ENCODE measurements around the gene NT5M.

Gene NT5M

GRCh38 chr17:17303847-17304490 lies 796 bp downstream of the NT5M start:
- no peak for FAIRE-seq

- FAIRE-seq, result no peak
Observed at GRCh38 chr17:17304521-17304985, 1.4 kb downstream of the NT5M start.

DNA sequence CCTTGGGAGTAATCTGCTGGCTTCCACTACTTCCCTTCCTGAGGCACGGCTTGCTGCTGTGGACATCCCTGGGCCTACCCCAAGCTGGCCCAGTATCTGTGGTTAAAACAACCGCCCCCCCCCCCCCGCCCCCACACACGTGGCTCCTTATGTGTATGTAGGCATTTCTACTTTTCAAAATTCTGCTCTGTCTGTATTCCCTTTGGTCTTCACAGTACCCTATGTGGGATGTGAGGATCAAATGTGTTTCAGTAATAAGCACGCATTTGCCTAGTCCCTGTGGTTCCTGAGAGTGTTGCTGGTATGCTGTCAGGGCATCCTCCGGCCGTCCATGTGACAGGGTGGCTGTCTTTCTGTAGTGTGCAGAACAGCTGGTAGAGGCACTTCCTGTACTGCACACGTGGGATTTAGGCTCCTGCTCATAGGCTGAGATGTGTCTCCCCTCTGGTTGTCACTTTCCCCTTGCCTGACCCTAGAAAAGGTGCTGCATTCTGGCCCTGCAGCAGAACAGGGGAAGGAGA lies 2.2 kb downstream of the NT5M start:
- FAIRE-seq, result no peak

DNA sequence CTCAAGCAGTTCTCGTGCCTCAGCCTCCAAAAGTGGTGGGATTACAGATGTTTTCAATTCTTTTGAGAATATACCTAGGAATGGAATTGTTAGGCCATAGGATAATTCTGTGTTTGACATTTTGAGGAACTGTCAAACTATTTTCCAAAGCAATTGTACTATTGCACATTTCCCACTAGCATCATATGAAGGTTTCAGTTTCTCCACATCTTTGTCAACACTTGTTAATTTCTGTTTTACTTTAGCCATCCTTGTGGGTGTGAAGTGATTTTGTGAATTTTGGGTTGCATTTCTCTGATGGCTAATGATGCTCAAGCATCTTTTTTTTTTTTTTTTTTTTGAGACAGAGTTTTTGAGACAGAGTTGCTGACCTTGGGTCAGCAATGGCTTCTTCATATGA lies 6.2 kb downstream of the NT5M start:
- no peak for FAIRE-seq

- FAIRE-seq, result no peak
Observed at GRCh38 chr17:17313350-17313991, 10.3 kb downstream of the NT5M start.

- FAIRE-seq, result no peak
Observed at GRCh38 chr17:17314501-17315071, 11.4 kb downstream of the NT5M start.

- no peak for FAIRE-seq
Observed at GRCh38 chr17:17315142-17315821, 12.1 kb downstream of the NT5M start.

DNA sequence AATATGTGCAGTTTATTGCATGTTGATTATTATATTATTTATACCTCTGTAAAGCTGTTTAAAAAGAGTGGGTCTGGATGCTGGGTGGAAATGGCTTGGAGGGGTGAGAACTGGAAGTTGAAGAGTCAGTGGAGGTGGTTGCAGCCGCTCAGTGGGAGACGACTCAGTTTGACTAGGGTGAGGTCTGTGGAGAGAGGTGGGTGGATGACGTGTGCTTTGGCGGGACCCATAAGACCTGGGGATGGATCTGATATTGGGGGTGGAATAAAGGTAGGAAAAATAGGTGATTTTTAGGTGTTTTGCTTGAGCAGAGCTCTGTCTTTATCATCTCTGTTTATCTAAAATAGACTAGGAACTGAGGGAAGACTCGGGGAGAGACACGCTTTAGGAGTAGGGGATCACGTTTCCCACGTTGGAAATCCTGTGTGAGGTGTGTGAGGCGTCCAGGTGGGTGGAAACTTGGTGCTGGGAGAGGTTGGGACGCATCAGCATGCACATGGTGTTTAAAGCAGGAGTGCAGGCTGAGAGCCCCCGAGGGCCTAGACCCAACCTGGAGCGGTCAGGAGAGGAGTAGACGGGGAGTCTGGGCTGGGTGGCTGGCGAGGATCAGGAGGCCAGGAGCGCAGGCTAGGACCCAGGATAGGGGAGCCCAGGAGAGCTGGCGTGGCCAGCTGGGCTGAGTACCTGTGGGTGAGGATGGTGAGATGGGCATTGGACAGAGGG lies 17.2 kb downstream of the NT5M start:
- FAIRE-seq, result no peak

DNA sequence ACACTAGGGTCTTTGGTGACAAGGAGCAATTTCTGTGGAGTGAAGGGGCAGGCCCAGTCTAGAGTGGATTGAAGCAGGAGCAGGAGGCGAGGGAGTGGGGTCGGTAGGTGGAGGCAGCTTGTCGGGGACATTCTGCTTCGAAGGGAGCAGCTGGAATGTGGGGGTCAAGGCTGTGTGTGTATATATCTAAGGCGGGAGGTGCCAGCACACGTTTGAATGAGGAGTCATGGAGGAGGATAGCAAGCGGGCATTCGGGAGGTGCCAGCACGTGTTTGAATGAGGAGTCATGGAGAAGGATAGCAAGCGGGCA lies 17.7 kb downstream of the NT5M start:
- no peak for FAIRE-seq

DNA sequence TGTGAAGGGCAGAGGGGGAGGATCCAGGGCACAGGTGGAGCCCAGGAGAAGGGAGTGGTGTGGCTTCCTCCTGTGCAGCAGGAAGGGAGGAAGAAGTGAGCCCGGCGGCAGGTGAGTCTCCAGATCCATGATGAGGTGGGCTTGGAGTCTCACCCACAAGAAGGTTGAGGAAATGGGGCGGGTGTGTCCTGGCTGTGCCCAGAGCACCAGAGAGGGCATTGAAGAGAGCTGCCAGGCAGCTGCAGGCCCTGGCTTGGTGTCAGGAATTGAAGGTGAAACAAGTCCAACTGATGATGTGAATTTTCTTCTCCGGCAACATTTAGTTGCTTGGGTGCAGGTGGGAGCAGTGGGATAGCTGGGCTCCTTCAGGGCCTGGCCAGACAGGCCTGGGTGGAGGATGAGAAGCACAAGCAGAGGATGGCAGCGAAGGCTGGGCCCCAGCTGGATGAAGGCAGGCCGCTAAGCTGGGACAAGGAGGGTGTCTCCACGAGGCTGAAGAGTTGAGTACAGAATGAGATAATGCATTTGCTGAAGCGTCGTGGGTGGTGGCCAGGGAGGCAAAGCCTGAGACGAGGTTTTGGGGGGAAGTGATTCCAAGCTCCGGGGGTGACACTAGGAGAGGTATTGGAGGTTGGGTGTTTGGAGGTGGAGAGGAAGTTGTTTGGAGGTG lies 18.3 kb downstream of the NT5M start:
- no peak for FAIRE-seq

GRCh38 chr17:17322516-17323510 lies 19.6 kb downstream of the NT5M start:
- FAIRE-seq, result no peak

DNA sequence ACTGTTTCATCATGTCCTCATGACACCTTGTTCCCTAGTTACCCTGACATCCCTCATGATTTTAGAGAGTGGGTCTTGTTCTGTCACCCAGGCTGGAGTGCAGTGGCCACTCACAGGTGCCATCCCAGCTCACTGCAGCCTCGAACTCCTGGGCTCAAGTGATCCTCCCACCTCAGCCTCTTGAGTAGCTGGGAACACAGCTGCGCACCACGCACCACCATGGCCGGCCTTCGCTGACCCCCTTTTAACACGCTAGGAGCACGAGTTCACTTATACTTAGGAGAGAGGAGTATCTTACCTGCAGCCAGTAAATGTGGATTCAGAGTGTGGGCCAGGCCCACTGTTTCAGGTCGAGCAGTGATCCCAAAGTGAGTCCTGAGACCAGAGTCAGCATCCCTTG lies 21.4 kb downstream of the NT5M start:
- no peak for FAIRE-seq

GRCh38 chr17:17325228-17325627 lies 22.1 kb downstream of the NT5M start:
- FAIRE-seq, result no peak

DNA sequence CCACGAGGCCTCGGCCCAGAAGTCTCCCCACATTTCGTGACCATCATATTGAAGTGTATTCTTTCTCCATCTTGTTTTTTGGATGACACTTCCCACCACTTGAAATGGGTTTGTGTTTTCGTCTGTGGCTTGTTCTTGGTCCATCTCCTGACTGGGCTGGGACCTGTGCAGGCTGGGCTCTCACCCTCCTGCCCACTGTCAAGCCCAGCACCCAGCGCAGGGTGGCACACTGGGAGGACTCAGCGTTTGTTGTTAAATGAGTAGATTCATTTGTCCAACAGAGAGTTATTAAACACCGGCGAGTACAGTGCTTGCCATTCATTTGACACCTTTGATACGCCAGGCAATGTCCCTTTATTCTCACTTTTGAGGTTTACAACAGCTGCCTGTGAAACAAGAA lies 22.6 kb downstream of the NT5M start:
- FAIRE-seq, result no peak

DNA sequence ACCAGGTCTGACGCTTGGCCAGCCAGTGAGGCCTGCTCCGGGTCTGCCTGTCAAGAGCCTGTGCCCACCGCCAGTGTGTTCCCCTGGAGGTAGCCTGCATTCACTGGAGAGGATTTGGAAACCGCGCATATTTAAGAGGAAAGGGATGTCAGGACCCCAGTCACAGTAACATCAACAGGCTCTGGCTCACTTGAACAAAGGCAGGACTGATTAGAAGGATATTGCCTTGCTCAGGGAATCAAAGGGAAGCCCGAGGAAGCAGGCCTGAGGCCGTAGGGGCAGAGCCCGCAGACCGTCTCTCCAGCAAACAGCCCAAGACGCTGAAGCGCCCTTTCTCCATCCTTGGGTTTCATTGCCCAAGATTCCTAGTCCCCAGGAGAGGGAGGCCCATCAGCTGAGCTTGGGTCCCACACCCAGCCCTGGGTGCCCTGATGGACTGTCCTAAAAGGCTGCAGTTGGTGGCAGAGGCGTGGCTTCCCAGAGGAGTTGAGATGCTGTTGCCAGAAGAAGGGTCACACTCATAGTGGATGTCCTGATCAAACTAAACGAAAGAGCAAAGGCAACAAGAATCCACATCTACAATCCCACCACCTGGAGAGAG lies 23.2 kb downstream of the NT5M start:
- no peak for FAIRE-seq

- FAIRE-seq, result no peak
Observed at GRCh38 chr17:17328251-17328650, 25.1 kb downstream of the NT5M start.

DNA sequence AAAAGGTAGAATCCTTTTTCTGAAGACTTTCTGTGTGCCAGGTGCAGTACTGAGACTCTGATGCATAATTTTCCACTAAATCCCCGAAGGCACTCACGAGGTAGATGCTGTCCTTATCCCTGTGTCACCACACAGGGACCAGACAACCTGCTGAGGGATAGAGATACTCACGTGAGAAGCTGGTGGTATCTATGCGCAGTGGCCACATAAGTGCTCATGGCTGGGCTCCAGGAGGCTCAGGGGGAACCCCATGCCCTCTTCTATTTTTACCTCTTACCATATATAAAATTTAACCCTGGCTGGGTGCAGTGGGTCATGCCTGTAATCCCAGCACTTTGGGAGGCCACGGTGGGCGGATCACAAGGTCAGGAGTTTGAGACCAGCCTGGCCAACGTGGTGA lies 38.3 kb downstream of the NT5M start:
- FAIRE-seq, result no peak

GRCh38 chr17:17342242-17342945 lies 39.2 kb downstream of the NT5M start:
- no peak for FAIRE-seq

DNA sequence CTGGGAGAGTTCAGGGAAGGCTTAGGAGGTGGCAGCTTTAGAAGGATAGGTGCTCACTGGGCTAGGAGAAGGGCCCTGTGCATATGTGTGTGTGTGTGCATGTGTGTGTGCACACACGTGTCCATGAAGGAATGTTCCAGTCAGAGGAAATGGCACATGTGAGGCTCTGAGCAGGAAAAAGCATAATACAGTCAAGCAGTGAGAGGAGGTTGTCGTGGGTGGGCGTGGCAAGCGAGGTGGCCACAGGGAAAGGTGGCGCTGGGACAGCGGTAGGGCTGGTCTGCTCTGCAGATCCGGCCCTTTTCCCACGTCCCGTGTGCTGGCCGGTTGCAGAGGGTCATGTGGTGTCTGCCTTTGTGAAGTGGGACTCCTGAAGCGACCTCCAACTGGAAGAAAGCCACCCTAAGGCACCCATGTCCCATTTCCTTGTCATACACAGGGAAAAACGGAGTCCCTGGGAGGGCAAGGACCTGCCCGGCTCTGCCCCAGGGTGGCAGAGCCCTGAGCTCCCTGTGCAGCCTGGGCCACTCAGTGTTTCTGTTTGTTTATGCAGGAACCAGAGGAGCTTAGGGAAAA lies 40.1 kb downstream of the NT5M start:
- FAIRE-seq, result no peak

Measured in TTC549 (cell line).